Tibial nerve (tissue), 4 donors: ENCODE measurements around the gene INTS11.

ENCODE experiments used
- EP300 ChIP-seq, 2 donors: sonication (generic); formaldehyde crosslinking; IDR thresholded peaks; one replicate each; pipeline ENCODE4 v1.6.1; 2017; ENCODE audit warnings: antibody characterized with exemption in 2 of 2, mild to moderate bottlenecking in 1 of 2
- POLR2A ChIP-seq, 2 donors: fragments of 450-650 bp; IDR thresholded peaks; one replicate each; pipeline ENCODE4 v1.6.1; 2017; ENCODE audit warnings: antibody characterized with exemption in 2 of 2, mild to moderate bottlenecking in 2 of 2, moderate library complexity in 2 of 2
- TF ChIP-seq, protein P1 (sequence below), 5 experiments: fragments of 200-600 bp in 3 of 5; fragments of 450-650 bp in 2 of 5; sonication (generic) in 3 of 5; IDR thresholded peaks; one replicate each; pipeline ENCODE4 v1.5.1; 2016 to 2019; ENCODE audit warnings: antibody characterized with exemption in 5 of 5, mild to moderate bottlenecking in 3 of 5, moderate library complexity in 2 of 5

- TF ChIP-seq, protein P1, sequence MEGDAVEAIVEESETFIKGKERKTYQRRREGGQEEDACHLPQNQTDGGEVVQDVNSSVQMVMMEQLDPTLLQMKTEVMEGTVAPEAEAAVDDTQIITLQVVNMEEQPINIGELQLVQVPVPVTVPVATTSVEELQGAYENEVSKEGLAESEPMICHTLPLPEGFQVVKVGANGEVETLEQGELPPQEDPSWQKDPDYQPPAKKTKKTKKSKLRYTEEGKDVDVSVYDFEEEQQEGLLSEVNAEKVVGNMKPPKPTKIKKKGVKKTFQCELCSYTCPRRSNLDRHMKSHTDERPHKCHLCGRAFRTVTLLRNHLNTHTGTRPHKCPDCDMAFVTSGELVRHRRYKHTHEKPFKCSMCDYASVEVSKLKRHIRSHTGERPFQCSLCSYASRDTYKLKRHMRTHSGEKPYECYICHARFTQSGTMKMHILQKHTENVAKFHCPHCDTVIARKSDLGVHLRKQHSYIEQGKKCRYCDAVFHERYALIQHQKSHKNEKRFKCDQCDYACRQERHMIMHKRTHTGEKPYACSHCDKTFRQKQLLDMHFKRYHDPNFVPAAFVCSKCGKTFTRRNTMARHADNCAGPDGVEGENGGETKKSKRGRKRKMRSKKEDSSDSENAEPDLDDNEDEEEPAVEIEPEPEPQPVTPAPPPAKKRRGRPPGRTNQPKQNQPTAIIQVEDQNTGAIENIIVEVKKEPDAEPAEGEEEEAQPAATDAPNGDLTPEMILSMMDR (IDR thresholded peaks at IDR 0.05), result no peak
- peak in 1 of 2 donors; percentile 36 for TF ChIP-seq EP300 (IDR thresholded peaks at IDR 0.05)
- no peak for TF ChIP-seq POLR2A (IDR thresholded peaks at IDR 0.05)
Observed at GRCh38 chr1:1330366-1331067, 6.1 kb upstream of the INTS11 start.
